ENCODE measurements around the gene DOHH. TPM values are rescaled to one million over a fixed set of nuclear protein-coding genes. Genes with fewer than 3 reads are reported as not detected.
A peak's percentile ranks its signal among the peaks of the same experiment; 100 is the strongest.

Gene DOHH, protein sequence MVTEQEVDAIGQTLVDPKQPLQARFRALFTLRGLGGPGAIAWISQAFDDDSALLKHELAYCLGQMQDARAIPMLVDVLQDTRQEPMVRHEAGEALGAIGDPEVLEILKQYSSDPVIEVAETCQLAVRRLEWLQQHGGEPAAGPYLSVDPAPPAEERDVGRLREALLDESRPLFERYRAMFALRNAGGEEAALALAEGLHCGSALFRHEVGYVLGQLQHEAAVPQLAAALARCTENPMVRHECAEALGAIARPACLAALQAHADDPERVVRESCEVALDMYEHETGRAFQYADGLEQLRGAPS
- 11.8 TPM for total RNA-seq

- DNase-seq (ENCODE audit: low spot score in 2 of 2) (peak; percentile 88 to 91), FAIRE-seq (no peak)
Measured at GRCh38 chr19:3500429-3501101, at the start of gene DOHH. Gene DOHH (minus strand): TSS chr19:3500674. CDS start chr19:3496814, 3,860 bp downstream.

- no peak for DNase-seq (ENCODE audit: low spot score in 2 of 2)
- FAIRE-seq: no peak
Measured at GRCh38 chr19:3549816-3550215, 49.3 kb upstream of the DOHH start.

DNA sequence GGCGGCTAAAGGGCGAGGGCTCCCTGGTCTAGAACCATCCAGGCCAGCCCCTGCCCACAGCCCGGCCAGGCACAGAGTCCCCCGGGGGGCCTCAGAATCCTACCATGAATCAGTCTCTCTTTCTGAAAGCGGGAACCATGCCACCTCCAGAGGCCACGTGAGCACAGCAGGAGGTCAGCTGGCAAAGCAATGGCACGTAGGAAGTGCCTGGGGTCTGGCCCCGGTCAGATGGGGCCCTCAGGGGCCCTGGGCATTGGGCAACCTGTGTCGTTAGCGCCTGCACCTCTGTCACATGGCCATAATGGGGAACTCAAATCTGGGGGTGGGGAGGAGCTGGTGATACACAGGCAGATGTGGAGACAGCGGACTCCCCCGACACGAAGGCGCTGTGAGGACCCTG is 48.1 kb upstream of the DOHH start:
- no peak for FAIRE-seq
- DNase-seq (ENCODE audit: low spot score in 2 of 2): no peak

DNA sequence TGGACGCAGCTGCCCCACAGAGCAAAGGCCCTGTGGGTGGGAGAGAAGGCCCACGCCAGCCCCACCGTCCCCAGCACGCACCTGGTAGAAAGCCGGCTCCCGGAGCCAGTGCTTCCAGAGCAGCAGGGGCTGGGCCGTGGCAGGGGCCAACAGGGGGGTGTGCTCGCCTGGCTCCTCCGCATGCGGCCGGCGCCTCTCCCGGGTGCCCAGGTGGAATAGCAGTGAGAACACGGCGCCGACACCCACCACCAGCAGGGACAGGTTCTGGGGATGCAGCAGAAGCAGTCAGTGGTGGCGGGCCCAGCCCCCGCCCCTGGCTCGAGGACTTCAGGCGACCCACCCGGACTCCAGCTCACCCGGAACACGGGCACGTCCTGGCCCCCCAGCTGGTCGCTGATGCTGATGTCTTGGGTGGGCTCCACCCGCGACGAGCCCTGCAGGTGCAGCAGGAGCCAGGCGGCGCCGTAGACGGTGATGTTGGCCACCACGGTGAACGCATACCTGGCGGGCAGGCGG is 47.4 kb upstream of the DOHH start:
- no peak for DNase-seq (ENCODE audit: low spot score in 2 of 2)

DNA sequence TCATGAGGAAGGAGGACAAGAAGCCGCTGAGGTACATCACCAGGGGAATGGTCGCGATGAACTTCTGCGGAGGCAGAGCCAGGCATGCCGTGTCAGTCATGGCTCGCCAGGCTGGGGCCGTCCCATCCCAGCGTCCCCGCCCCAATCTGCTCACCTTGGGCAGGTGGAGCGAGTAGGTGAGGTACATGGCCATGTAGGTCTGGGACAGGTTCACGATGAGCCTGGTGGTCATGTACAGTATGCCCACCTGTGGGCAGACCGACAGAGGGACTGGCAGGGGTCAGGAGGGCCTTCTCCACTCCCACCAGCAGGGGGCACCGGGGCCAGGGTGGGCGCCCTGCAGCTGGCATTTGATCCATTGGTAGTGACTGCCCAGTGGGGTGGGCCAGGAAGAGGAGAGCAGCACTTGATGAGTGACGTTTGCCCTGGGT is 46.8 kb upstream of the DOHH start:
- DNase-seq (ENCODE audit: low spot score in 2 of 2) (no peak), FAIRE-seq (no peak)

More for the DNA sequence above, 47.4 kb upstream of the DOHH start:
- FAIRE-seq: no peak

GRCh38 chr19:3546119-3546518 is 45.6 kb upstream of the DOHH start:
- DNase-seq (ENCODE audit: low spot score in 2 of 2) (no peak), FAIRE-seq (no peak)

DNA sequence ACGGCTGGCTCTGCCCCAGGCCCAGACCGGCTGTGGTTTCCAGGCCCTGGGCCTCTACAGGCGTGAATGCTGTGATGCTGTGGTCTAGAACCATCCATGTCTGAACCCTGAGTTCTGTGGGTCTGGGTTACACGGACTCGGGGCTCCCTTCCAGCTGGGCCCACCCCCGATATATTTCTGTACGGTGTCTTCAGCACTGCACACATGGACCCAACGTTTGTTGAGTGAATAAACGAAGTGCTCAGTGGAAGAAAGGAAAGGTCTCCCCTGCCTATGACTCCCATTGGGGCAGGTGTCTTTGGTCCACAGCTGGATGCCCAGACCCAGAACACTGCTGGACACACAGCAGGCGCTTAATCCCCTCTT is 45.2 kb upstream of the DOHH start:
- FAIRE-seq (no peak), DNase-seq (ENCODE audit: low spot score in 2 of 2) (no peak)

DNA sequence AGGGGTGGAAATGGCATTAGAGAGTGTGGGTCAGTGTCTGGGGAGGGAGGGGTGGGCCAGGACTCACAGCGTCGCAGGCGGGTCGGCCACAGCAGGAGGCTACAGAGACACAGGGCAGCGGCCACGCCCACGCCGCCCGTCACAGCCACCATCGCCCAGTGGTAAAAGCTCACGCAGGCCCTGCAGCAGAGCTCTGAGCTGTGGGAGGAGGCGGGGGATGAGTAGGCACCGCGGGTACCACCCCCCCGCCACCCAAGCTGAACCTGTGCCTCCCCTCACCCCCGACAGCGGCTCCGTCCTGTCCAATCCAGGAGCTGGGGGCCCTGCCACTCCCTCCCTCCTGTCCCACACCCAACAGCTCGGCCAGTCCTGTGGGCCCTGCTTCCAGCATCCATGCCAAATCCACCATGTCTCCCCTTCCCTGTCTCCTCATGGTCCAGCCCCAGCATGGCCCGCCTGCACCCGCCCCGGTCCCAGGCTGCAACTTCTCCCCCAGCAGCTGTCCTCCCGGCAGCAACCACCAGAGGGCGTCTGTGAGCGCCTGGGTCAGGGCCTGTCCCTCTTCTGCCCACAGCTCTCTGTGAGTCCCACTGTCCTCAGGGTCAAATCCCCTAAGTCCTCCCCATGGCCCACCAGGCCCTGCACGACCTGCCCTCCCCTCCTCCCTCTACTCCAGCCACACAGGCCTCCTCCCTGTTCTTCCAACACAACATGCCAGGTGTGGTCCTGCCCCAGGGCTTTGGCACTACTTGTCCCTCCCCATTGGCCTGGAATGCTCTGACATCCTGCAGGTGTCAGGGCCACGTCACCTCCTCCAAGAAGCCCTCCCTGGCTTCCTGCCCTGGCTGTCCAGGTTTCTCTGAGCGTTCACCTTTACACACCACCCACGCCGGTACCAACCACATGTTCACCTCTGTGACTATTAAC is 44.5 kb upstream of the DOHH start:
- no peak for FAIRE-seq
- DNase-seq (ENCODE audit: low spot score in 2 of 2): peak; percentile 83 to 85

GRCh38 chr19:3544058-3544376 is 43.5 kb upstream of the DOHH start:
- no peak for DNase-seq (ENCODE audit: low spot score in 2 of 2)
- FAIRE-seq: no peak

DNA sequence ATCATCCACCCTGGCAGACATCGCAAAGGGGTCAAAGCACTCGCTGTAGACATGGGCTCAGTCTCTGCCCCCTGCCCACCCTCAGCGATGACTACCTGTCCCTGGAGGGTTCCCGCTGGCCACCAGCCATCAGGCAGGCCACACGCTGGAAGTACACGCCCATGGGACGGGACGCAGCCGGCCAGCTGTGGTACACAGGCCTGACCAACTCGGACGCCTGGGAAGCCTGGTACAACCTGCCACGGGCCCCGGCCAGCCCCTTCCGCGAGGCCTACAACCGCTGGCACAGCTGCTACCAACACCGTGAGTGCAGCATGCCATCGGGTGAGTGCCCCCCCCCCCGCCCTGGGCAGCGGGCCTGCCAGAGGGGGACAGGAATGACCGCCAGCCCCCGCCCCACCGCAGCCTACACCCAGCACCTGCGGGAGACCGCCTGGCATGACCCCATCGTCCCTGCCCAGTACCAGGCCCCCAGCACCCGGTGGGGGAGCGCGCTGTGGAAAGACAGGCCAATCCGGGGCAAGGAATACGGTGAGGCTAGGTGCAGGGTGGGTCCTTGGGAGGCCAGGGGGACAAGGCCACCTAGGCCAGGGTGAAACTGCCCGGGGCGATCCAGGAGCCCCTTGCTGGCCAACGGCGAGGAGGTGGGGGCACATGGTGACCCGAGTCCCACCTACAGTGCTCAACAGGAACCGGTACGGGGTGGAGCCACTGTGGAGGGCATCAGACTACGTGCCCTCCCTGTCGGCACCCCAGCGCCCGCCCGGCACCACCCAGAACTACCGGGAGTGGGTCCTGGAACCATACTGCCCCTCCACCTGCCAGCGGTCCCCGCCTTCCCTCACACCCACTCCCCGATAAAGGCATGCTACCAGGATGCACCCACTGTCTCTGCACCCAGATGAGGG is 42.9 kb upstream of the DOHH start:
- FAIRE-seq (no peak), DNase-seq (ENCODE audit: low spot score in 2 of 2) (no peak)

GRCh38 chr19:3539756-3540118 is 39.3 kb upstream of the DOHH start:
- no peak for DNase-seq (ENCODE audit: low spot score in 2 of 2)
- no peak for FAIRE-seq

GRCh38 chr19:3538965-3539755 is 38.7 kb upstream of the DOHH start, which contains the start of gene TEKTIP1:
Gene TEKTIP1 (plus strand): TSS chr19:3539174. CDS start chr19:3539178, 4 bp downstream.
- DNase-seq (ENCODE audit: low spot score in 2 of 2) (no peak), FAIRE-seq (no peak)

GRCh38 chr19:3538258-3538929 is 37.9 kb upstream of the DOHH start:
- FAIRE-seq (no peak), DNase-seq (ENCODE audit: low spot score in 2 of 2) (no peak)

- FAIRE-seq (no peak), DNase-seq (ENCODE audit: low spot score in 2 of 2) (no peak)
Measured at GRCh38 chr19:3537438-3538240, 37.2 kb upstream of the DOHH start.

- DNase-seq (ENCODE audit: low spot score in 2 of 2) (no peak), FAIRE-seq (no peak)
Measured at GRCh38 chr19:3537101-3537437, 36.6 kb upstream of the DOHH start.

- FAIRE-seq (no peak), DNase-seq (ENCODE audit: low spot score in 2 of 2) (peak; percentile 85 to 86)
Measured at GRCh38 chr19:3536429-3537100, 36.1 kb upstream of the DOHH start.

DNA sequence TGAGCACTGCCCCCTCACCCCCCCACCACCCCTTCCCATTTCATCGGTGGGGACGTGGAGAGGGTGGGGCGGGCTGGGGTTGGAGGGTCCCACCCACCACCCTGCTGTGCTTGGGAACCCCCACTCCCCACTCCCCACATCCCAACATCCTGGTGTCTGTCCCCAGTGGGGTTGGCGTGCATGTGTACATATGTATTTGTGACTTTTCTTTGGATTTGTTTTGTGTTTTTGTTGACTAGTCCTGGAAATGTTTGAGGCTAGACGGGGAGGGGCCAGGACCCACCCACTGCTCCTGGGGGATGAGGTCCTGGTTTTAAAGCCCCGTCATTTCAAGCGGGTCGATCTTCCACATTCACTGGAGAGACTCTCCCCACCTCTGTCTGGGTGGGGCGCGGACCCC is 35.5 kb upstream of the DOHH start:
- no peak for DNase-seq (ENCODE audit: low spot score in 2 of 2)
- FAIRE-seq: no peak
